HEK293T (cell line): ENCODE results near the gene IGFL1.

Experiments used
- ARNT ChIP-seq: fragments of 450-650 bp; IDR thresholded peaks from 2 replicates; pipeline ENCODE4 v1.6.1; 2017; ENCODE audit warnings: mild to moderate bottlenecking
- BHLHE40 ChIP-seq: fragments of 450-650 bp; IDR thresholded peaks from 2 replicates; pipeline ENCODE4 v1.6.1; 2016; ENCODE audit warnings: mild to moderate bottlenecking, moderate library complexity, borderline replicate concordance
- CTBP1 ChIP-seq: fragments of 450-650 bp; IDR thresholded peaks from 2 replicates; pipeline ENCODE4 v1.6.1; 2016; ENCODE audit warnings: borderline replicate concordance
- ELF4 ChIP-seq: fragments of 450-650 bp; IDR thresholded peaks from 2 replicates; pipeline ENCODE4 v1.6.1; 2017; ENCODE audit warnings: antibody characterized with exemption
- FOXA1 ChIP-seq: fragments of 450-650 bp; IDR thresholded peaks from 2 replicates; pipeline ENCODE4 v1.6.1; 2016; ENCODE audit warnings: mild to moderate bottlenecking
- FOXK2 ChIP-seq: fragments of 450-650 bp; IDR thresholded peaks from 2 replicates; pipeline ENCODE4 v1.6.1; 2016; ENCODE audit warnings: mild to moderate bottlenecking
- FOXM1 ChIP-seq: fragments of 450-650 bp; IDR thresholded peaks from 2 replicates; pipeline ENCODE4 v1.6.1; 2017; ENCODE audit warnings: mild to moderate bottlenecking, borderline replicate concordance
- HDGF ChIP-seq: fragments of 450-650 bp; IDR thresholded peaks from 2 replicates; pipeline ENCODE4 v1.6.1; 2017; ENCODE audit warnings: antibody characterized with exemption, borderline replicate concordance
- L3MBTL2 ChIP-seq: fragments of 450-650 bp; conservative IDR thresholded peaks from 2 replicates; pipeline ENCODE4 v1.6.1; 2016; ENCODE audit warnings: mild to moderate bottlenecking
- LEF1 ChIP-seq: fragments of 450-650 bp; IDR thresholded peaks from 2 replicates; pipeline ENCODE4 v1.6.1; 2017; ENCODE audit warnings: mild to moderate bottlenecking, borderline replicate concordance
- NFRKB ChIP-seq: fragments of 450-650 bp; IDR thresholded peaks from 2 replicates; pipeline ENCODE4 v1.6.1; 2016; ENCODE audit warnings: mild to moderate bottlenecking, moderate library complexity
- SP1 ChIP-seq: fragments of 450-650 bp; IDR thresholded peaks from 2 replicates; pipeline ENCODE4 v1.6.1; 2017
- SUZ12 ChIP-seq: fragments of 450-650 bp; IDR thresholded peaks from 2 replicates; pipeline ENCODE4 v1.6.1; 2016; ENCODE audit warnings: mild to moderate bottlenecking
- TARDBP ChIP-seq: fragments of 450-650 bp; IDR thresholded peaks from 2 replicates; pipeline ENCODE4 v1.6.1; 2016

- TF ChIP-seq SP1 (no peak), FOXK2 (no peak), NFRKB (no peak), ARNT (no peak), FOXM1 (no peak), ELF4 (no peak), CTBP1 (no peak), L3MBTL2 (no peak), SUZ12 (no peak), FOXA1 (no peak), HDGF (no peak), TARDBP (no peak), BHLHE40 (no peak), LEF1 (no peak)
These were observed 30.8 kb upstream of the IGFL1 start for GRCh38 chr19:46198756-46199155.
